Measurements from ENCODE around the gene LZTR1.
"Not testable (repeated sequence)": the region's sequence is repeated elsewhere in the genome, so short reads cannot be mapped to it uniquely, and the experiment has no call there.

Gene LZTR1

DNA sequence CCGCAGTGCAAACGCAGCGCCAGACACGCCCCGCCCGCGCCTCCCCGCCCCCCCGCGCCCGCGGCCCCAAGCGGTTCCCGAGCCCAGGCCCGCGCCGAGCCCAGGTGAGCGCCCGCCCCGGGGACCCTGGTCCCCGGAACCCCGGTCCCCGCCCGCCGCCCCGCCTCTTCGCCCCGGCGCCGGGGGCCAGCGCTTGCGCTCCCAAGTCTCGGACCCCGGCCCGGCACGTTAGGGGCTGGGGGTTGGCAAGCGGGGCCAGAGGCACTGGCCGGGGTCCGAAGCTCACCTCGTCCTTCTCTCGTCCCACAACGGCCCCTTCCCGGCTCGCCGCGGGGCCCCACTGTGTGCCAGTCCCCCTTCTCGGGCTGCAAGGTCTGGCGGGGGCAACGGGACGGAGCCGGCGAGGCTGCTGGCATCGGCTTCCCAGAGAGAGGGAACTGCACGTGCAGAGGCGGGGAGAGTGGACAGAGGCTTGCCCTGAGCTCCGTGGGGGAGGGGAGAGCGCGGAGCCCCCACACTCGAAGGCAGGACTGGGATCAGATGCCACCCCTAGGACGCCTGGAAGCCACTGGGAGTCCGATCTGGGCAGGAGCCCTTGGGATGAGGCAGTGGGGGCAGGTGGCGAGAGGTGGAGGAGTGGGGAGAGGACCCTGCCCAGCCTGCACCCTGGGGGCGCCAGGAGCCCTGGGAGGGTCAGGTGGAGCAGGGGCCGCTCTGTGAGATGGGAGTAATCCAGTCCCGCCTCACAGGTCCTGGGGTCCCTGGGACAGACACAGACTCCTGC lies 16.8 kb upstream of the LZTR1 start:
- DNase-seq (ENCODE audit: low read depth in 2 of 3, low spot score in 1 of 3): no peak

DNA sequence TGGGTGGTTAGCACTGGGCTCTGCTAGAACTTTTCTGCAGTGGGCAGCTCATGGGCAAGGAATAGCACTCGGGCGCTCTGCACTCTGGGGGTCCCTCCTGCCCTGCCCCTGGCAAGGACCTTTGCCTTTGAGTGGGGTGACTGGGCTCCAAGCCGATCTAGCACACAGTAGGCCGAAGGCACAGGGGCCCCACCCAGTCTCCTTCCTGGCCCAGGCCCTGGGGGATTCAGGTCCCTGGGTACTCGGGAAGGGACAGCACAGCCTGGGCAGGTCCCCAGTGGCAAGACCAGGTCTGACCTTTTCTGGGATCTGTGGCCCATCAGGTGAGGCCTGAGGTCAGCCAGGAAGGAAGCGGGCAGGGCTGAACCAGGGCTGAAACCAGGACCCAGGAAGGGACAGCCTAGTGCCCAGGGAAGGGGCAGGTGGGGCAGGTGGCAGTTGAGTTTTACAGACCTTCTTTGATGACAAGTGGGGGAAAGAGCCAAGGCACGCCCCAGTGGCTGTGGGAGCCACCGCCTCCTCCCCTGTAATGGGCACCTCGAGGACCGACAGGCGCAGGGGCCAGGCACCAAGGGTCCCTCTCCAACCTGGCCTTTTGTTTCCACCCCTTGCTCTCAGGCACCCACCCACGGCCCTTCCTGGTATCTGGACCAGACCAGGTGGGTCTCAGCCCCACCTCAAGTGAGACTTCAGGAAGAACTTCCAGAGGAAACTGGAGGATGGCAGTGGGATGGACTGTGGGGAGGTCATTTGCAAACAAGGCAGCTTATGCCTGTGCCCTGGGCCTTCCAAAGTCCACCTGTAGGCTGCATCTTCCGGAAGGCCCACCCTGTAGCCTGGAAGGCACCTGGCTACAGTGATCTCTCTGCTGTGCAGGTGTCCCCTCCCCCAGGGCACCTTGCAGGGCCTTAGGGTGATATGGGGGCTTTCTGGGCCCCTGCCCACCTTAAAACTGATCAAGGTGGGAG lies 15.9 kb upstream of the LZTR1 start:
- no peak for DNase-seq (ENCODE audit: low read depth in 2 of 3, low spot score in 1 of 3)

GRCh38 chr22:20966883-20967696 lies 15.0 kb upstream of the LZTR1 start, which contains the start of gene AIFM3:
Gene AIFM3 (plus strand): TSS chr22:20967255. CDS start chr22:20967945, 690 bp downstream.
- DNase-seq (ENCODE audit: low read depth in 2 of 3, low spot score in 1 of 3): no peak

GRCh38 chr22:20967697-20968211 lies 14.3 kb upstream of the LZTR1 start:
- no peak for DNase-seq (ENCODE audit: low read depth in 2 of 3, low spot score in 1 of 3)

DNA sequence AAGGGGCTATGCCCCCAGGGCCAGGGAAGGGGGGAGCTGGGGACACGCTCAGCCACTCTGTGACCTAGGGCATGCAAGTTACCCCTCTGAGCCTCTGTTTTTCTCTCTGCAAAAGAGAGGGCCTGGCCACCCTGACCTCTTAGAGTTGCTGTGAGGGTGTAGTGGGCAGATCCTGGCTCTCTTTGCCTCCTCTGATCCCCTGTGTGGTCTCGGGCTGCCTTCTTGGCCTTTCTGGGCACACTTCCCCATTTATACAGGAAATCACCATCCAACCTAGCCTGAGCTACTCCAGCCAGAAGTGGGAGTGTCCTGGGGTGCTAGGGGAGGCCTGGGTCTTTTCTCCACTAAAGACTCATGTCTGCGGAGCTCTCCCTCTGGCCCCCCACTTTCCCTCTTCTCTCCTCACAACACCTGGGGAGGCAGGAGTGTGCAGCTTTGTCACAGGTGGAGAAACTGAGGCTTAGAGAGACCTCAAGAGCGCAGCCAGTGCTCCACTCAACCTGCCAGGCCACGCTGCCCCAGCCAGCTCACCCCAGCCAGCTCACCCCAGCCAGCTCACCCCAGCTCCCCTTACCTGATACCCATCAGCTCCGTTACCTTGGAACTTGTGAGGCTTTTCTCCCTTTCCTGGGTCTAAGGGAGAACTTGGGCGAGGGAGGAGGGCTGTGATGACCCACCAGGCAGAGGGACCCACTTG lies 13.7 kb upstream of the LZTR1 start:
- DNase-seq (ENCODE audit: low read depth in 2 of 3, low spot score in 1 of 3): no peak

DNA sequence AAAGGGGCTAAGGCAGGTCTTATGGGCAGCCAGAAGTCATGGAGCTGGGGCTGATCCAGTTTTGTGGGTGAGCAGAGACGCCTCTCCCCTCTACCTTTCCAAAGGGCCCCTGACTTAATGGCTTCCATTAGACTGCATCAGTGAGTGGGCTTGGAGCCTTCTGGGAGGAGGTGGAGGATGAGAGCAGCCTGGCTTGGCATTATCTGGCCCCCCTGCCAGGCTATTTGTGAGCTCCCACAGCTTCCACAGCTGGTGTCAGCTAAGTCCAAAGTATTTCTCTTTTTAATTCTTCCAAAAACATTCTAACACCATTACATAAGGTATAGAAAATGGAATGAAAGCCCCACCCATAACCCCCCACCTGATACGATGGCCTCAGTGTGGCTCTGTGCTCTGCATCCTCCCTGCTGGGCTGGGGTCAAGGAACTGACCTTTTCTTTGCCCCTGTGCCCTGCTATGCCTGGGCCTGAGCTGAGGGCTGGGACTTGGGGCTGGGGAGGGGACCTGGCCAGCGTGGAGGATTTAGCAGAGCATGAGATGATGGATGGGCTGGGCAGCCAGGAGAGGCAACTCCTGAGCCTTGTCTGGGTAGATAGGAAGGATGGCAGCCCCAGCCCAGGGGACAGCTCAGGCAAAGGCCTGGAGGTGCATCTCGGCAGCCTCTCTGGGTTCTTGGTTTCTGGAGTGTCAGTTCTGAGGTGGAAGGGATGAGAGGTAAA lies 11.0 kb upstream of the LZTR1 start:
- no peak for DNase-seq (ENCODE audit: low read depth in 2 of 3, low spot score in 1 of 3)

DNA sequence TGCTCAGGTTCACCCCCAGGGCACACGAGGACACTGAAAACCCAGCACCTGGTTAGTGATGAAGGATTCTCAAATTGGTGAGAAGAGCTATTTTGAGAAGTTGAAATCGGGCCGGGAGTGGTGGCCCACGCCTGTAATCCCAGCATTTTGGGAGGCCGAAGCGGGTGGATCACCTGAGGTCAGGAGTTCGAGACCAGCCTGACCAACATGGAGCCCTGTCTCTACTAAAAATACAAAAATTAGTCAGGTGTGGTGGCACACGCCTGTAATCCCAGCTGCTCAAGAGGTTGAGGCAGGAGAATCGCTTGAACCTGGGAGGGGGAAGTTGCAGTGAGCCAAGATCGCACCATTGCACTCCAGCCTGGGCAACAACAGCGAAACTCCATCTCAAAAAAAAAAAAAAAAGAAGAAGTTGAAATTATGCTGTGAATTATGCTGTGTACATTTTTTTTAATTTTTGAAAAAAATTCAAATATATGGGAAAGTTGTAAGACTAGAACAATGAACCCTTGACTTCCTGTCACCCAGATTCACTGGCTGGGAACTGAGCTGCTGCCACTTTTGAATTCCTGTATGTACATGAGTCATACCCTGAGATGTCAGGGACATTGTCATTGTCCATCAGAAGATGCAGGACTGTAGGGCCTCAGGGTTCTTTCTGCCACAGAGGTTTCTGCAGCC lies 9.9 kb upstream of the LZTR1 start:
- not testable (repeated sequence) for DNase-seq (ENCODE audit: low read depth in 2 of 3, low spot score in 1 of 3)

DNA sequence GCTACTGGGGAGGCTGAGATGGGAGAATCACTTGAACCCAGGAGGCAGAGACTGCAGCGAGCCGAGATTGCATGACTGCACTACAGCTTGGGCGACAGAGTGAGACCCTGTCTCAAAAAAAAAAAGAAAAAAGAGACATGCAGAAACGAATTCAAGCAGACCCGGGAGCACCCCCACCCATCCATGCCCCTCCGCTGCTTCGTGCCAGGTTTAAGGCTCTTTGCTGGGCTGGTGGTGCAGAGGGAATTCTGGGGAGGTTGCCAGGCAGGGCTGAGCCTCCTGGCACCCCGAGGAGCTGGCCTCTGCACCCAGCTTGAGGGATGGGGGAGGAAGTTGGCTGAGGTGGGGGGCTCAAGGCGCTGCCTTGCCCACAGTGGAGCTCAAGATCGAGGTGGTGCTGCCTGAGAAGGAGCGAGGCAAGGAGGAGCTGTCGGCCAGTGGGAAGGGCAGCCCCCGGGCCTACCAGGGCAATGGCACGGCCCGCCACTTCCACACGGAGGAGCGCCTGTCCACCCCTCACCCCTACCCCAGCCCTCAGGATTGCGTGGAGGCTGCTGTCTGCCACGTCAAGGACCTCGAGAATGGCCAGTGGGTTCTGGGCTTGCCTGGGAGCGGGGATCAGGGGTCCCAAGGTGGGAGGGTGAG lies 9.0 kb upstream of the LZTR1 start:
- DNase-seq (ENCODE audit: low read depth in 2 of 3, low spot score in 1 of 3): no peak

DNA sequence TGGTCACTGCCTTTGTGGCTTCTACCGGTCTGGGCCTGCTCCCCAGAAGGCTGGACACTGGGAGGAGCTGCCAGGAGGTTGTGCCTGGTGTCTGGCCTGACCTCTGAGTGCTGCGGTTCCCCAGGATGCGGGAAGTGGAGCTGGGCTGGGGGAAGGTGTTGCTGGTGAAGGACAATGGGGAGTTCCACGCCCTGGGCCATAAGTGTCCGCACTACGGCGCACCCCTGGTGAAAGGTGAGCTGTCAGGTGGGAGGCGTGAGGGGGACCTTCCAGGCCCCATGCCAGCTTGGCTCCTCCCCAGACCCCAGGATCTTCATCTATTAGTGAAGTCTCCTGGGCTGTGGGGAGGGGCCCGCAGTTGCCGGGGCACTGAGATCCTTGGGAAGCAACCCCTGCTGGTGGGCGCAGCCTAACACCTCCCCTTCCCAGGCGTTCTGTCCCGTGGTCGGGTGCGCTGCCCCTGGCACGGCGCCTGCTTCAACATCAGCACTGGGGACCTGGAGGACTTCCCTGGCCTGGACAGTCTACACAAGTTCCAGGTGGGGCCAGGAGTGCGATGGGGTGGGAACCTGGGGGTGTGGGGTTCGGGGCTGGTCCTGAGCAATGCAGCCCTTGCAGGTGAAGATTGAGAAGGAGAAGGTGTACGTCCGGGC lies 8.3 kb upstream of the LZTR1 start:
- DNase-seq (ENCODE audit: low read depth in 2 of 3, low spot score in 1 of 3): no peak

GRCh38 chr22:20974336-20974955 lies 7.7 kb upstream of the LZTR1 start:
- DNase-seq (ENCODE audit: low read depth in 2 of 3, low spot score in 1 of 3): no peak

GRCh38 chr22:20975541-20976290 lies 6.4 kb upstream of the LZTR1 start:
- no peak for DNase-seq (ENCODE audit: low read depth in 2 of 3, low spot score in 1 of 3)

GRCh38 chr22:20976291-20976877 lies 5.7 kb upstream of the LZTR1 start:
- no peak for DNase-seq (ENCODE audit: low read depth in 2 of 3, low spot score in 1 of 3)

GRCh38 chr22:20977019-20977418 lies 5.1 kb upstream of the LZTR1 start:
- DNase-seq (ENCODE audit: low read depth in 2 of 3, low spot score in 1 of 3): no peak

DNA sequence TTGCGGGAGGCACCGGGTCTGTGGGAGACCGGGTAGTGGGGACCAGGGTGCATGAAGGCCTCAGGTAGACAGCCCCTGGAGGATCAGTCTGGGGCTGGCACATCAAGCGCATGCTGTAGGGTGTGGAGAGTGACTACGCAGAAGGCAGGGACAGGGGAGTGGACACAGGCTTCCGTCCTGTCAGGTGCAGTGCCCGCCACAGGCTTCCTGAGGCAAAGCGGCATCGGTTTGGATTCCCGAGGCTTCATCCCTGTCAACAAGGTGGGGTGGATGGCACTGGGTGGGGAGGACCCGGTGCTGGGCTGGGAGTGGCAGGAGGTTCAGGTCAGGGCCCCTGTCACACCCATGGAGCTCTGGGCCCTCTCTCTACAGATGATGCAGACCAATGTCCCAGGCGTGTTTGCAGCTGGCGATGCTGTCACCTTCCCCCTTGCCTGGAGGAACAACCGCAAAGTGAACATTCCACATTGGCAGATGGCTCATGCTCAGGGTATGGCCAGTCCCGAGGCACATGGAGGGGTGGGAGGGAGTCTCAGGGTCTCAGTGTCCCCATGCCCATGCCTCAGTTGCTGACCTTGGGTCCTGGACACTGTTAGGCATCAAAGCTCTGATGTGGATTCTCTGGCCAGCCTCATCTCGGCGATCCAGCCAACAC lies 4.5 kb upstream of the LZTR1 start:
- DNase-seq (ENCODE audit: low read depth in 2 of 3, low spot score in 1 of 3): no peak

GRCh38 chr22:20978419-20978818 lies 3.7 kb upstream of the LZTR1 start:
- no peak for DNase-seq (ENCODE audit: low read depth in 2 of 3, low spot score in 1 of 3)

GRCh38 chr22:20979243-20979809 lies 2.8 kb upstream of the LZTR1 start:
- DNase-seq (ENCODE audit: low read depth in 2 of 3, low spot score in 1 of 3): peak; percentile 50 to 76 (median 52)

Data from stimulated activated CD4-positive, alpha-beta T cell treated with anti-CD3 and anti-CD28 coated beads, Interleukin-12 subunit alpha, Interleukin-12 subunit beta, amount 100 ng/mL, for 48 hours (primary cell).